Activated naive CD4-positive, alpha-beta T cell treated with anti-CD3 and anti-CD28 coated beads, Interleukin-2, amount 50 U/mL, for 72 hours (primary cell): ENCODE results near the gene SYCP1. TPM values are rescaled to one million over a fixed set of nuclear protein-coding genes. Genes with fewer than 3 reads are reported as not detected.
"Not testable (repeated sequence)": the region's sequence is repeated elsewhere in the genome, so short reads cannot be mapped to it uniquely, and the experiment has no call there.

Experiments used
- ATAC-seq, 2 donors: fragments of 150-1000 bp; cut with Tn5 transposase; 2 replicates each; pipeline ENCODE4 v1.10.0; 2021; ENCODE audit warnings: mild to moderate bottlenecking in 2 of 2, moderate library complexity in 2 of 2
- DNase-seq, 2 donors: peaks; one replicate each; pipeline ENCODE4 v3.0.0; 2021 to 2022; ENCODE audit warnings: low spot score in 2 of 2
- H3K27ac Mint-ChIP-seq, 2 donors: one replicate each; pipeline ENCODE4 v1.8.0; 2022; ENCODE audit warnings: mild to moderate bottlenecking in 2 of 2, mixed read lengths in 2 of 2
- H3K36me3 Mint-ChIP-seq, 2 donors: one replicate each; pipeline ENCODE4 v1.8.0; 2022; ENCODE audit warnings: mixed read lengths in 2 of 2
- H3K9me3 Mint-ChIP-seq, 2 donors: one replicate each; pipeline ENCODE4 v1.8.0; 2022; ENCODE audit warnings: mixed read lengths in 2 of 2
- total RNA-seq, 2 donors: library from RNA; stranded (reverse); gene quantifications; one replicate each; pipeline ENCODE4 v1.2.3, GENCODE V29; 2022

SYCP1 gene
- total RNA-seq, 2 donors from 2014 or later, result not detected

GRCh38 chr1:114915720-114916119 is 61.1 kb downstream of the SYCP1 start:
- not testable (repeated sequence) for H3K9me3 Mint-ChIP-seq, H3K27ac Mint-ChIP-seq, ATAC-seq, H3K36me3 Mint-ChIP-seq, DNase-seq

- peaks cover 8% of the 10 kb centered on the region in 2 donors for H3K36me3 Mint-ChIP-seq
Observed at GRCh38 chr1:114926607-114927006, 71.9 kb downstream of the SYCP1 start.

DNA sequence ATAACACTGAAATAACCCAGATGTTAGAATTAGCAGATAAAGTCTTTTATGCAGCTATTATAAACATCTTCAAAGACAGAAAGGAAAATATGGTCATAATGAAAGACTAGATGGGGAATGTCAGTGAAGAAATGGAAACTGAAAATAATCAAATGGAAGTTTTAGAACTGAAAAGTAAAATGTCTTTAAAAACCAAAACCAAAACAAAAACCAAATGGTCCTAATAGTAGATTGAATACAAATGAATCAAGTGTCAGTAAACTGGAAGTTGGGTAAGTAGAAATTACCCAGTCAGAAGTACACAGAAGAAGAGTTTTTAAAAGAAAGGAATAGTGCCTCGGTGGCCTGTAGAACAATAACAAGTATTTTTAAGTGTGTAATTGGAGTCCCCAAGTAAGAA is 72.7 kb downstream of the SYCP1 start:
- peaks cover 5 to 6% of the 10 kb centered on the region in 2 donors for H3K9me3 Mint-ChIP-seq
- H3K36me3 Mint-ChIP-seq, result peaks cover 8 to 10% of the 10 kb centered on the region in 2 donors
- DNase-seq, result no peak
- ATAC-seq, result no peak
- H3K27ac Mint-ChIP-seq, result no peak overlapping the region

More at GRCh38 chr1:114926607-114927006, 71.9 kb downstream of the SYCP1 start:
- peaks cover 5 to 6% of the 10 kb centered on the region in 2 donors for H3K9me3 Mint-ChIP-seq
- ATAC-seq (no peak), DNase-seq (no peak)
- no peak overlapping the region for H3K27ac Mint-ChIP-seq

GRCh38 chr1:114956570-114956969 is 101.9 kb downstream of the SYCP1 start:
- no peaks in the 10 kb centered on the region for H3K9me3 Mint-ChIP-seq
- DNase-seq (no peak), ATAC-seq (no peak)
- H3K27ac Mint-ChIP-seq, result no peak overlapping the region
- no peaks in the 10 kb centered on the region for H3K36me3 Mint-ChIP-seq

DNA sequence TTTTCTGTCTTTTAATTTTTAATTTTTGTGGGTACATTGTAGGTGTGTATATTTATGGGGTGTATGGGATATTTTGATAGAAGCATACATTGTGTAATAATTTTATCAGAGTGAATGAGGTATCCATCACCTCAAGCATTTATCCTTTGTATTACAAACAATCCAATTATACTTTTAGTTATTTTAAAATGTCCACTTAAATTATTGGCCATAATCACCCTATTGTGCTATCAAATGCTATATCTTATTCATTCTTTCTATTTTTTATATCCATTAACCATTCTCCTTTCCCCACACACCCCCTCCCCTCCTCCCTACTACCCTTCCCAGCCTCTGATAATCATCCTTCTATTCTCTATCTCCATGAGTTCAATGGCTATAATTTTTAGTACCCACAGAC is 104.8 kb downstream of the SYCP1 start:
- Mint-ChIP-seq H3K27ac (no peak overlapping the region), H3K36me3 (no peaks in the 10 kb centered on the region), H3K9me3 (no peaks in the 10 kb centered on the region)
- DNase-seq, result no peak
- ATAC-seq, result no peak

DNA sequence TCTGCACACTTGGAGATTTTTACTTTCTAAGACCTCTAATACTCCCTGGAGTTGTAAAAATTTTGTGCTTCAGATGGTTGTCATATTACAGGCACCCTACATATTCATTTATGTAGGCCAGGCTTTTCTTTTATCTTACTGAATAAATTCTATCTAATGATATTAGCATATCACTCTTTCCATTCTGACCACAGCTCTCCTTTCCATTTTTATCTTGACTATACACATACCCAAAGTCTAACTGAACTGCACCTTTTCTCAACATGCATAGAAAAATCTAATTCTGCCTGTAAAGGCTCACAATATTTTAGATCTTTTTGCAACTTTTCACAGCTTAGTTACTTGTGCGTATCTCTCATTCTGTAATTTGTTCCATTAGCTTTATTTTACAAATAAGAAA is 122.2 kb downstream of the SYCP1 start:
- no peak overlapping the region for H3K27ac Mint-ChIP-seq
- no peak for ATAC-seq
- H3K36me3 Mint-ChIP-seq, result no peaks in the 10 kb centered on the region
- no peak for DNase-seq
- peaks cover 3% of the 10 kb centered on the region in 2 donors for H3K9me3 Mint-ChIP-seq

- H3K36me3 Mint-ChIP-seq, result peaks cover 0 to 10% of the 10 kb centered on the region in 2 donors
- ATAC-seq (no peak), DNase-seq (peak in 1 of 2 donors; percentile 64)
- H3K9me3 Mint-ChIP-seq, result peaks cover 13 to 14% of the 10 kb centered on the region in 2 donors
- H3K27ac Mint-ChIP-seq, result no peak overlapping the region
Observed at GRCh38 chr1:114979278-114979891, 124.7 kb downstream of the SYCP1 start.

- peaks cover 5 to 15% of the 10 kb centered on the region in 2 donors for H3K36me3 Mint-ChIP-seq
- H3K9me3 Mint-ChIP-seq, result peaks cover 13 to 14% of the 10 kb centered on the region in 2 donors
- DNase-seq (no peak), ATAC-seq (no peak)
- H3K27ac Mint-ChIP-seq, result no peak overlapping the region
Observed at GRCh38 chr1:114982251-114982650, 127.6 kb downstream of the SYCP1 start.

DNA sequence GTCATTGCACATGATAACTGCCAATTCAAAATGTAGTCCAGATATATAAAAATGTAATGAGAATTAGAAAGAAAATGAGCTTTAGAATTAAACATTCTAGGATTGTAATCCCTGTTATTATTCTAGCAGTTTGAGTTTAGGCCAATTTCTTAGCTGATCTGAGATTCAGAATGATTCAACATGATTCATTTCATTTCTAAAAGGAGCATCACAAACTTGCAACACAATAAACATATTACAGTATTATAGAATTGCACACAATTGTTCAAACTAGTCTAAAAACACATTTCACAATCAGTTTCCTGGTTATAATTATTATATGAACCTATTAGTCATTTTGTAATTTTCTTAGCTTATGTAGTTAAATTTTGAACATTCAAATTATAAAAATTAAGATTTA is 131.6 kb downstream of the SYCP1 start:
- DNase-seq, result no peak
- H3K9me3 Mint-ChIP-seq, result peaks cover 21 to 26% of the 10 kb centered on the region in 2 donors
- peaks cover 14 to 30% of the 10 kb centered on the region in 2 donors for H3K36me3 Mint-ChIP-seq
- no peak overlapping the region for H3K27ac Mint-ChIP-seq
- ATAC-seq, result no peak

GRCh38 chr1:114988095-114988494 is 133.4 kb downstream of the SYCP1 start:
- DNase-seq, result no peak
- Mint-ChIP-seq H3K9me3 (peaks cover 9 to 13% of the 10 kb centered on the region in 2 donors), H3K27ac (no peak overlapping the region), H3K36me3 (peaks cover 14 to 24% of the 10 kb centered on the region in 2 donors)
- no peak for ATAC-seq

- no peaks in the 10 kb centered on the region for H3K36me3 Mint-ChIP-seq
- ATAC-seq (no peak), DNase-seq (no peak)
- H3K9me3 Mint-ChIP-seq, result no peaks in the 10 kb centered on the region
- H3K27ac Mint-ChIP-seq, result no peak overlapping the region
Observed at GRCh38 chr1:114997510-114998289, 143.0 kb downstream of the SYCP1 start.

GRCh38 chr1:115006191-115006590 is 151.5 kb downstream of the SYCP1 start:
- H3K9me3 Mint-ChIP-seq, result no peaks in the 10 kb centered on the region
- no peak for ATAC-seq
- peaks cover 0 to 4% of the 10 kb centered on the region in 2 donors for H3K36me3 Mint-ChIP-seq
- no peak overlapping the region for H3K27ac Mint-ChIP-seq
- no peak for DNase-seq

DNA sequence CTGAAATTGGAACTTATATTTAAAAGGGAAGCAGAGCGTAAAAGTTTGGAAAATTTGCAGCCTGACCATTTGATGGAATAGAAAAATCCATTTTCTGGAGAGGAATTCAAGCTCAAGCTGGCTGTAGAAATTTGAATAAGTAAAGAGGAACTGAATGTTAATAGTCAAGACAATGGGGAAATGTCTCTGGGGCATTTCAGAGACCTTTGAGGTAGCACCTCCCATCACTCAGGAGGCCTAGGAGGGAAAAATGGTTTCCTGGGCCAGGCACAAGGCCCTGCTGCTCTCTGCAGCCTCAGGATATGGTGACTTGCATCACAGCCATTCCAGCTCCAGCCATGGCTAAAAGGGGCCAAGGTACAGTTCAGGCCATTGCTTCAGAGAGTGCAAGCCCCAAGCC is 157.3 kb downstream of the SYCP1 start:
- no peak for DNase-seq
- H3K9me3 Mint-ChIP-seq, result peaks cover 0 to 1% of the 10 kb centered on the region in 2 donors
- no peak overlapping the region for H3K27ac Mint-ChIP-seq
- H3K36me3 Mint-ChIP-seq, result no peaks in the 10 kb centered on the region
- ATAC-seq, result no peak

DNA sequence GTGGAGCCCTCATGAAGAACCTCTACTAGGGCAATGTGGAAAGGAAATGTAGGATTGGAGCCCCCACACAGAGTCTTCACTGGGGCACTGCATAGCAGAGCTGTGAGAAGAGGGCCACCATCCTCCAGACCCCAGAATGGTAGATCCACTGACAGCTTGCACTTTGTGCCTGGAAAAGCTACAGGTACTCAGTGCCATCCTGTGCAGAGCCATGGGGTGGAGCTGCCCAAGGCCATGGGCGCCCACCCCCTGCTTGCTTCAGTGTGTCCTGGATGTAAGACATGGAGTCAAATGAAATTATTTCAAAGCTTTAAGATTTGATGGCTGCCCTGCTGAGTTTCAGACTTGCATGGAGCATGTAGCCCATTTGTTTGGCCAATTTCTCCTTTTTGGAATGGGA is 157.8 kb downstream of the SYCP1 start:
- H3K36me3 Mint-ChIP-seq, result no peaks in the 10 kb centered on the region
- DNase-seq, result no peak
- H3K27ac Mint-ChIP-seq, result no peak overlapping the region

GRCh38 chr1:115013792-115014191 is 159.1 kb downstream of the SYCP1 start:
- H3K27ac Mint-ChIP-seq, result no peak overlapping the region

More for the DNA sequence above, 157.8 kb downstream of the SYCP1 start:
- ATAC-seq, result no peak
- H3K9me3 Mint-ChIP-seq, result peaks cover 0 to 3% of the 10 kb centered on the region in 2 donors

DNA sequence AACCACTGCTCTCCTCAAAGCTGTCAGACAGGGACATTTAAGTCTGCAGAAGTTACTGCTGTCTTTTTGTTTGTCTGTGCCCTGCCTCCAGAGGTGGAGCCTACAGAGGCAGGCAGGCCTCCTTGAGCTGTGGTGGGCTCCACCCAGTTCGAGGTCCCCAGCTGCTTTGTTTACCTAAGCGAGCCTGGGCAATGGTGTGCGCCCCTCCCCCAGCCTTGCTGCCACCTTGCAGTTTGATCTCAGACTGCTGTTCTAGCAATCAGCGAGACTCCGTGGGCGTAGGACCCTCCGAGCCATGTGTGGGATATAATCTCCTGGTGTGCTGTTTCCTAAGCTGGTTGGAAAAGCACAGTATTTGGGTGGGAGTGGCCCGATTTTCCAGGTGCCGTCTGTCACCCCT is 164.9 kb downstream of the SYCP1 start:
- H3K27ac Mint-ChIP-seq, ATAC-seq, H3K9me3 Mint-ChIP-seq, H3K36me3 Mint-ChIP-seq, DNase-seq: not testable (repeated sequence)

More at GRCh38 chr1:115013792-115014191, 159.1 kb downstream of the SYCP1 start:
- ATAC-seq (no peak), DNase-seq (no peak)
- Mint-ChIP-seq H3K9me3 (peaks cover 4 to 8% of the 10 kb centered on the region in 2 donors), H3K36me3 (peaks cover 0 to 6% of the 10 kb centered on the region in 2 donors)

DNA sequence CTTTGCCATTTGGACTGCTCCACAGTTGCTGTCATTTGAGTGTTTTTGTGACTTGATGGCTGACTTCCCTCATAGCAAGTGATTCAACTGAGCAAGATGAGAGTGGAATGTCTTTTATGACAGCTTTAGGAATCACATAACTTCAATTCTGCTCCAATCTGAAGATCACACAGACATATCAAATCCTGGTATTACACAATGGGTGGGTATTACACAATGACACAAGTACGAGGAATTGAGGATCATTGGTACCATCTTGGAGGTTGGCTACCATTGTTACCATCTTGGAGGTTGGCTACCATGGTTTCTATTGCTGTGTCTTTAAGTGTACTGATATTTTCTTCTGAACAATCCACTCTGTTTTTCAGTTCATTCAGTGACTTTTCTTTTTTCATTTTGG is 166.5 kb downstream of the SYCP1 start:
- H3K27ac Mint-ChIP-seq, result no peak overlapping the region
- H3K36me3 Mint-ChIP-seq, result peaks cover 0 to 7% of the 10 kb centered on the region in 2 donors
- DNase-seq (no peak), ATAC-seq (no peak)
- H3K9me3 Mint-ChIP-seq, result peaks cover 5 to 8% of the 10 kb centered on the region in 2 donors
